Loucy (cell line): ENCODE measurements around the gene ERAL1.

Experiments
- H2AFZ ChIP-seq: fragments of 200-600 bp; sonication (generic); 2 replicates; pipeline ENCODE4 v1.6.0; 2016; ENCODE audit warnings: antibody characterized with exemption, mild to moderate bottlenecking, low read length, moderate library complexity
- H3F3A ChIP-seq: fragments of 200-600 bp; 2 replicates; pipeline ENCODE4 v1.6.0; 2016; ENCODE audit warnings: antibody characterized with exemption, low read depth, mild to moderate bottlenecking
- H3K27me3 ChIP-seq: fragments of 200-600 bp; sonication (generic); 2 replicates; pipeline ENCODE4 v1.6.1; 2014; ENCODE audit warnings: low read length, mild to moderate bottlenecking; ENCODE audit not compliant: insufficient read depth, poor library complexity, severe bottlenecking
- H3K36me3 ChIP-seq: fragments of 200-600 bp; sonication (generic); 2 replicates; pipeline ENCODE4 v1.6.1; 2016; ENCODE audit warnings: low read length; ENCODE audit not compliant: insufficient read depth
- H3K4me1 ChIP-seq: fragments of 200-600 bp; sonication (generic); 2 replicates; pipeline ENCODE4 v1.5.1; 2014; ENCODE audit warnings: low read length, mild to moderate bottlenecking; ENCODE audit not compliant: insufficient read depth, poor library complexity, severe bottlenecking
- H3K4me2 ChIP-seq: fragments of 200-600 bp; sonication (generic); 2 replicates; pipeline ENCODE4 v1.6.0; 2014; ENCODE audit warnings: antibody characterized with exemption, low read length, low read depth, mild to moderate bottlenecking; ENCODE audit not compliant: poor library complexity, severe bottlenecking
- H3K4me3 ChIP-seq: fragments of 200-600 bp; sonication (generic); 2 replicates; pipeline ENCODE4 v1.5.1; 2014; ENCODE audit warnings: low read length, mild to moderate bottlenecking, mixed read lengths; ENCODE audit not compliant: poor library complexity, severe bottlenecking
- H3K79me2 ChIP-seq: fragments of 200-600 bp; sonication (generic); 2 replicates; pipeline ENCODE4 v1.6.1; 2014; ENCODE audit warnings: low read length; ENCODE audit not compliant: insufficient read depth
- H3K9ac ChIP-seq: fragments of 200-600 bp; sonication (generic); 2 replicates; pipeline ENCODE4 v1.6.0; 2014; ENCODE audit warnings: mild to moderate bottlenecking, low read depth, low read length, moderate library complexity; ENCODE audit not compliant: poor library complexity, severe bottlenecking
- H3K9me2 ChIP-seq: fragments of 200-600 bp; sonication (generic); replicated peaks from 2 replicates; pipeline ENCODE4 v1.6.1; 2016; ENCODE audit warnings: low read depth, low read length, mixed read lengths
- H3K9me3 ChIP-seq: fragments of 200-600 bp; sonication (generic); 2 replicates; pipeline ENCODE4 v1.6.1; 2014; ENCODE audit warnings: mild to moderate bottlenecking, antibody characterized with exemption, low read length, low read depth; ENCODE audit not compliant: insufficient read depth
- H4K20me1 ChIP-seq: fragments of 200-600 bp; sonication (generic); 2 replicates; pipeline ENCODE4 v1.6.0; 2014; ENCODE audit warnings: antibody characterized with exemption, low read length, mild to moderate bottlenecking; ENCODE audit not compliant: insufficient read depth, poor library complexity, severe bottlenecking
- CTCF ChIP-seq: fragments of 200-600 bp; sonication (generic); conservative IDR thresholded peaks from 2 replicates; pipeline ENCODE4 v1.5.1; 2014; ENCODE audit warnings: mild to moderate bottlenecking, antibody characterized with exemption, low read length
- EZH2phosphoT487 ChIP-seq: fragments of 200-600 bp; IDR thresholded peaks from 2 replicates; pipeline ENCODE4 v1.6.1; 2018; ENCODE audit warnings: antibody characterized with exemption, mild to moderate bottlenecking, moderate library complexity, borderline replicate concordance

ERAL1 gene

GRCh38 chr17:28860363-28860808 is 5.6 kb downstream of the ERAL1 start:
- TF ChIP-seq EZH2phosphoT487 = no peak
- no peak for TF ChIP-seq CTCF
- Histone ChIP-seq H4K20me1 (peaks cover 1% of the 10 kb centered on the region), H3K4me1 (peaks cover 3% of the 10 kb centered on the region), H2AFZ (no peak overlapping the region), H3K9ac (no peak overlapping the region), H3K9me2 (no peaks in the 10 kb centered on the region), H3K36me3 (peaks cover 17% of the 10 kb centered on the region; the same call in 1 of the 2 replicates), H3K27me3 (no peaks in the 10 kb centered on the region), H3F3A (no peaks in the 10 kb centered on the region), H3K79me2 (peaks cover 10% of the 10 kb centered on the region), H3K4me3 (no peak overlapping the region), H3K9me3 (no peaks in the 10 kb centered on the region), H3K4me2 (no peak overlapping the region)

- no peak overlapping the region for H3K4me3 ChIP-seq
- H3K79me2 ChIP-seq = no peaks in the 10 kb centered on the region
- H3F3A ChIP-seq = no peaks in the 10 kb centered on the region
- H3K36me3 ChIP-seq = peaks cover 17% of the 10 kb centered on the region; the same call in 1 of the 2 replicates
- H2AFZ ChIP-seq = no peak overlapping the region
- H3K4me2 ChIP-seq = no peak overlapping the region
- H3K9ac ChIP-seq = no peak overlapping the region
- no peaks in the 10 kb centered on the region for H3K4me1 ChIP-seq
- no peaks in the 10 kb centered on the region for H3K9me3 ChIP-seq
- TF ChIP-seq EZH2phosphoT487 = no peak
- TF ChIP-seq CTCF = no peak
- H3K9me2 ChIP-seq = no peaks in the 10 kb centered on the region
- no peaks in the 10 kb centered on the region for H4K20me1 ChIP-seq
- no peaks in the 10 kb centered on the region for H3K27me3 ChIP-seq
Observed at GRCh38 chr17:28861393-28862203, 6.8 kb downstream of the ERAL1 start.

- Histone ChIP-seq H3K79me2 (no peaks in the 10 kb centered on the region), H2AFZ (no peak overlapping the region), H3K4me2 (no peak overlapping the region), H3K36me3 (peaks cover 17% of the 10 kb centered on the region; the same call in 1 of the 2 replicates), H3K27me3 (no peaks in the 10 kb centered on the region), H3K9ac (no peak overlapping the region), H3F3A (no peaks in the 10 kb centered on the region), H4K20me1 (no peaks in the 10 kb centered on the region), H3K4me3 (no peak overlapping the region), H3K4me1 (no peaks in the 10 kb centered on the region), H3K9me3 (no peaks in the 10 kb centered on the region), H3K9me2 (no peaks in the 10 kb centered on the region)
- TF ChIP-seq EZH2phosphoT487 (no peak), CTCF (no peak)
Observed at GRCh38 chr17:28862561-28862960, 7.7 kb downstream of the ERAL1 start.
